Endometrium (tissue), 2 donors: ENCODE data around the gene JAKMIP1.
"Not testable (repeated sequence)": the region's sequence is repeated elsewhere in the genome, so short reads cannot be mapped to it uniquely, and the experiment has no call there.

ENCODE experiments used
- FAIRE-seq: peaks from 2 replicates; lab custom pipeline; 2012; peaks lifted over from hg19 to GRCh38; lab: Jason Lieb, UNC
- donor health status: control.
- donor health status: control.

Gene JAKMIP1

GRCh38 chr4:6013564-6013963 lies 186.8 kb downstream of the JAKMIP1 start:
- no peak for FAIRE-seq

- FAIRE-seq = no peak
Observed at GRCh38 chr4:6012200-6012599, 188.1 kb downstream of the JAKMIP1 start.

- FAIRE-seq = no peak
Observed at GRCh38 chr4:6011686-6012085, 188.7 kb downstream of the JAKMIP1 start.

GRCh38 chr4:6011271-6011671 lies 189.1 kb downstream of the JAKMIP1 start:
- no peak for FAIRE-seq

GRCh38 chr4:6010789-6011188 lies 189.6 kb downstream of the JAKMIP1 start:
- FAIRE-seq = no peak

GRCh38 chr4:6009452-6009851 lies 190.9 kb downstream of the JAKMIP1 start:
- no peak for FAIRE-seq

- FAIRE-seq = no peak
Observed at GRCh38 chr4:6008766-6009385, 191.5 kb downstream of the JAKMIP1 start.

- FAIRE-seq = no peak
Observed at GRCh38 chr4:6008092-6008551, 192.2 kb downstream of the JAKMIP1 start.

- FAIRE-seq = no peak
Observed at GRCh38 chr4:6005175-6005574, 195.2 kb downstream of the JAKMIP1 start.

GRCh38 chr4:6003485-6003884 lies 196.9 kb downstream of the JAKMIP1 start:
- not testable (repeated sequence) for FAIRE-seq

GRCh38 chr4:6002926-6003325 lies 197.4 kb downstream of the JAKMIP1 start:
- no peak for FAIRE-seq

GRCh38 chr4:6002492-6002833 lies 197.9 kb downstream of the JAKMIP1 start:
- FAIRE-seq = no peak

GRCh38 chr4:6001680-6002491 lies 198.5 kb downstream of the JAKMIP1 start:
- FAIRE-seq = no peak

- no peak for FAIRE-seq
Observed at GRCh38 chr4:5999830-6000365, 200.5 kb downstream of the JAKMIP1 start.

- FAIRE-seq = no peak
Observed at GRCh38 chr4:5999356-5999755, 201.0 kb downstream of the JAKMIP1 start.

GRCh38 chr4:5998333-5998936 lies 201.9 kb downstream of the JAKMIP1 start:
- FAIRE-seq = no peak

- FAIRE-seq = no peak
Observed at GRCh38 chr4:5996641-5997040, 203.7 kb downstream of the JAKMIP1 start.

GRCh38 chr4:5995901-5996623 lies 204.3 kb downstream of the JAKMIP1 start:
- FAIRE-seq = no peak

- FAIRE-seq = no peak
Observed at GRCh38 chr4:5993876-5994811, 206.2 kb downstream of the JAKMIP1 start.

GRCh38 chr4:5993346-5993745 lies 207.0 kb downstream of the JAKMIP1 start:
- FAIRE-seq = not testable (repeated sequence)

GRCh38 chr4:5992828-5993321 lies 207.5 kb downstream of the JAKMIP1 start:
- FAIRE-seq = no peak
